NCI-H1092 treated with DMSO at 0.1 percent for 48 hours (cell line): ENCODE results near the gene PEX11A.
A peak's percentile ranks its signal among the peaks of the same experiment; 100 is the strongest.
"Not testable (repeated sequence)": the region's sequence is repeated elsewhere in the genome, so short reads cannot be mapped to it uniquely, and the experiment has no call there.

ENCODE experiments used
- DNase-seq: peaks from one replicate; lab custom pipeline; 2025; lab: John Stamatoyannopoulos, UW

Gene PEX11A, protein sequence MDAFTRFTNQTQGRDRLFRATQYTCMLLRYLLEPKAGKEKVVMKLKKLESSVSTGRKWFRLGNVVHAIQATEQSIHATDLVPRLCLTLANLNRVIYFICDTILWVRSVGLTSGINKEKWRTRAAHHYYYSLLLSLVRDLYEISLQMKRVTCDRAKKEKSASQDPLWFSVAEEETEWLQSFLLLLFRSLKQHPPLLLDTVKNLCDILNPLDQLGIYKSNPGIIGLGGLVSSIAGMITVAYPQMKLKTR

DNA sequence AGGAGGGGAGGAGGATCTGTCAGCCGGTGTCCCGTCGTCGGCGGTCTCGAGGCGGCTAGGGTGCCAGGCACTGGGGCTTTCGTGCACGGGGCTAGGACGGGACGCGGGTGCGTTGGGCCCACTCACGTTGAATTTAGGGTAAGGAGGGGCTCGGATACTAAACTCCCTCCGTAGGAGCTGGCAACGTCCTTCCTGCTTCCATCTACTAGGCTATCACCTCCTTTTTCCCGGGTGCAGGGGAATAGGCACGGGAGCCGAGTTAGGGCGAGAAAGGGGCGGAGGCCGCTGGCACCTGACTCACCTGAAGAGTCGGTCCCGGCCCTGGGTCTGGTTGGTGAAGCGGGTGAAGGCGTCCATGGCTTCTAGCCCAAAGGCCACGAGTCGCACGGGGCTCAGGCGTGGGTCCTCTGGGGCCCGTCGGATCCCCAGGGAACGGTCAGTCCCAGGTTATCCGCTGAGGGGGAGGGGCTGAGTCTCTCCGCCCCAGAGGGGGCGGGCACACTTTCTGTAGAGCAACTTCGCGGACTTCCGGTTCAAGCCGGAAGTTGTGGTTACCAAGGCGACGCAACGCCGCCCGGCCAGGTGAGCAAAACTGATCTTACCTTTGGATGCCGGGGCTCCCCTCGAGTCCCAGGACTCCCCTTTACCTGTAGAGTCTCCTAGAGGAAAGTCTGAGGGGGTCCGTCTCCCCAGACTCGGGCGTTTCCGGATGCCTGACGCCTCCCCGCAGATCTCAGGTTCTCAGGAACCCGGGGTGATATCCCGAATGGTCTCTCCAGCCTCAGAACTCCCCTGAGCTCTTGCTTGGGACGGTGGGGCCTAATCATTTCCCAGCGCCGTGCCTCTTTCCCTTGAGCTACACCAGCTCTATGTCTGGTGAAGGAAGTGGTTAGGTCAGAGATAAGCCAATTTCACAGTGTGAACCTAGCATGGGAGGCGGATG, at the start of gene PEX11A, which contains the start of gene WDR93:
TSS of gene PEX11A (minus strand) at position 479 of the 943 bp plus-strand sequence. CDS start at position 357, 122 bp downstream.
TSS of gene WDR93 (plus strand) at position 536 of the 943 bp plus-strand sequence. CDS start 10,936 bp downstream, outside the sequence.
- peak; percentile 60 for DNase-seq

DNA sequence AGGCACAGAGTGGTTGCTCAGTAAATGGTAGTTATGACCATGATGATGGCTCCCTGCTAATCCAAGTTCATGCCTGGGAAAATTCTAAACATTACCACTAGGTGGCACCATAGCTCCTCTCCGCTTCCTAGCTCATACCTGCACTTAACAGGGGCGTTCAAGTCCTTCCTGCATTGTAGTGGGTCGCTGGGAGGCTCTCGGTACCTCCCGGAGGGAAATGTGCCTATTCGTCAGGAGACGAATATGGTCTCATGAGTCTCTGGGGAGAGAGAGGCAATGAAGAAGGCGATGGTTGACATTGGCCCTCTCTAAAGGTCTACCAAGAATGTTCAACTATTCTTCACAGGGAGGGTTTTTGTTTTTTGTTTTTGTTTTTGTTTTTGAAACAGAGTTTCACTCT, 49.6 kb upstream of the PEX11A start:
- peak; percentile 73 for DNase-seq

DNA sequence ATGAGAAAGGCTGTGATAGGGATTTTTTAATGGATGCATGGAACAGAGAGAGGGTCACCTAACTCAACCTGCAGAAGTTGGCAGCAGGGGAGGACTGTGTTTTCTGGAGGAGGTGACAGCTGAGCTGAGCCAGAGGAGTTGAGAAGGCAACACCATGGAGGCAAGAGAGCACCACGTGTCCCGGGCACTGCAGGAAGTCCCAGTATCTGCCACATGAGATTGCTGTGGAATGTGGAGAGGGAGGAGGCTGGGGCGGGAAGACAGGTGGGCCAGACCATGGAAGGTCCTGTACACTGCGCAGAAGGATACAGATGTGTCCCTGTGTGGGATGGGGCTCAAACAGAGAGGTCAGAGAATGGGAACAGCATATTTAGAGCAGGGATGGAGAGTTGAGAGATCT, 45.2 kb upstream of the PEX11A start:
- DNase-seq, result no peak

DNA sequence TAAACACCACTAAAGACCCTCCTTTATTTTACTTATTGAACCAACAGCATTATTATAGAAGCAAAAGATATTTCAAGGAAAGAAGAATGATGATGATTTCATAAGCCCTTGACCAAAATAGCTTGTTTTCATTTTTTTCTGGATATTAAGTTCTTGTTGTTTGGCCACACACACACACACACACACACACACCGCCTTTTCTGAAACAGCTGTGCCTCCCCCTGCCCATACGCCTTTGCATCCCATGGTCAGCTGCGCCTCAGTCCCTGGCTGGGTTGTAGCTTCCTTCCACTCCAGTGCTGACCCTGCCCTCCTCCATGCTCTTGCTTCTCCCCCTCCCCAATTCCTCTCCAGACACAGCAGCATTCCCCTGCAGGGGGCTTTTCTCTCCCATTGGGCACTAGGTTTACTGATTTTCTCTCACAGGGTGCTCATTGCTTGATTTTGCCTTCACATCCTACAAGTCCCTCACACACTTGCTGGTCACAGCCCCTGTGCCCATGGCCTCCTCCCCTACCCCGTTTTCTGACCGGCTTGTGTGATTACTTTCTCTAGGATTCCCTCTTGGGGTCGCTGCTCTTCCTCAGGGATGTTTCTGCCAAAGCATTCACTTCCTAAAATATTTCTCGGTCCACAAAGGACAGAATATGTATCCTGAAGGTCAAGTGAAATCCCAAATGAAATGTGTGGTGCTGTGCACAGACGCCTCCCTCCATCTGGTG, 42.1 kb upstream of the PEX11A start:
- no peak for DNase-seq

DNA sequence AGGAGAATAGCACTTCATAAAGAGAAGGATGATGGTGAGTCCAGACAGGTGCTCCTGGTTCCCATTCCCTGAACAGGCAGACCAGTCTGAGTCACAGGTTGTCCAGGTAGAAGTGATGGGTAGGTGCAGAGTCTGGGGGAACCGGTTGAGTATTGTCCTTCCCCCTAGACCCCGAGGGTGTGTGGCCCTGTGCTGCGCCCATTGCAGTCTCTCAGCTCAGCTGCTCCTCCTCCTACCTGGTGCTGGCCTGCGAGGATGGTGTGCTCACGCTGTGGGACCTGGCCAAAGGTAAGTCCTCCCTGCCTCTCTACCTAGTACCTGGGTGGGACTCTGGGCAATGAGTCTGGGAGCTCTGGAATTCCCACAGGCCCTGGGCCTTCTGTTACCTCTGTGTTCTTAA, 40.7 kb upstream of the PEX11A start:
- DNase-seq, result no peak

DNA sequence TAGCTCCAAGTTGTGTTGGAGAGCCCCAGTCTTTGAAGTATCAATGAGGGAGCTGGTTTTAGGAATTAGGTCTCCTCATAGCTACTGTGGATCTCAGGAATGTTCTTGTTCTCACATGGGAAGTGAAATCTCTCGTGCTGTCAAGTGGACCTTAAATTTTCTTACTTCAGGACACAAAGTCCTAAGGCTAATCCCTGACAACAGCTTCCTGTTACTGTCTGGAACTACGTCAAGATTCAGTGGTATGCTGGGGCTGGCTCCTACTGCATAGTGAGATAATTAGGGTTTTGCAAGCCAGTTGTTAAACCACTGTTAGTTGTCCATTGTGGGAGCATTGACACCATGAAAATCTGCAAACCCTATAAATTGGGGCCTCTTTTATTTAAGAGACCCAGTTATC, 37.7 kb upstream of the PEX11A start:
- DNase-seq, result no peak

DNA sequence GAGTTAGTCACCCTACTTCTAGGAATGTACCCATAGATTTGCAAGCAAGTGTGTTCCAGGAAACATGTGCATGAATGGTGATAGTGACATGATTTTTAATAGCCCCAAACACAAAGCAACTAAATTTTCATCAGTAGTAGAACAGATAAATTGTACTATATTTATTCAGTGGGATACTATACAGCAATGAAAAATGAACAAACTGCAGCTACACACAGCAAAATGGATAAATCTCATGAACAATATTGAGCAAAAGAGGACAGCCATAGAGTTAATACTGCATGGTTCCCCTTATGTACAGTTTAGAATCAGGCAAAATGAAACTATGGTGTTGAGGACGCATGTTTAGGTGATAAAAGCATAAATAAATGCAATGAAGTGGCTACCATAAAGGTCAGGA, 34.5 kb upstream of the PEX11A start:
- DNase-seq, result no peak

DNA sequence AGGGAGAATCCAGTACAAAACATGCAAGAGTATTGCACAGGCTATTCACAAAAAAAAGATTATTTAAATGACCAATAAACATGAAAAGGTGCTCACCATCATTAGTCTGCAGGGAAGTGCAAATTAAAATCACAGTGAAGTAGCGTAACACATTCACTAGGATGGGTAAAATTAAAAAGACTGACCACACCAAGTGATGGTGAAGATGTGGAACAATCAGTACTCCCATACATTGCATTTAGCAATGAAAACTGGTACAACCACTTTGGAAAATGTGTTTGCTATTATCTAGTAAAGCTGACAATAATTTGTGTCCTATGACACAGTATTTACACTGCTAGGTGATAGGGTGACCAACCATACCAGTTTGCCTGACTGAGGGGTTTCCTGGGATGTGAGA, 34.1 kb upstream of the PEX11A start:
- DNase-seq, result no peak

DNA sequence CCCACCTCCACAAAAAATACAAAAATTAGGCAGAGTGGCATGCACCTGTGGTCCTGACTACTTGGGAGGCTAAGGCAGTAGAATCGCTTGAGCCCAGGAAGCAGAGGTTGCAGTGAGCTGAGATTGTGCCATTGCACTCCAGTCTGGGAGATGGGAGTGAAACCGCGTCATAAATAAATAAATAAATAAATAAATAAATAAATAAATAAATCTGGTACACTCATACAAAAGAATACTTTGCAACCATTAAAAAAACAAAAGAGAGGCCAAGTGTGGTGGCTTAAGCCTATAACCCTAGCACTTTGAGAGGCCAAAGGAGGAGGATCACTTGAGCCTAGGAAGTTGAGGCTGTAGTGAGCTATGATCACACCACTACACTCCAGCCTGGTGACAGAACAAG, 32.5 kb upstream of the PEX11A start:
- DNase-seq, result no peak

DNA sequence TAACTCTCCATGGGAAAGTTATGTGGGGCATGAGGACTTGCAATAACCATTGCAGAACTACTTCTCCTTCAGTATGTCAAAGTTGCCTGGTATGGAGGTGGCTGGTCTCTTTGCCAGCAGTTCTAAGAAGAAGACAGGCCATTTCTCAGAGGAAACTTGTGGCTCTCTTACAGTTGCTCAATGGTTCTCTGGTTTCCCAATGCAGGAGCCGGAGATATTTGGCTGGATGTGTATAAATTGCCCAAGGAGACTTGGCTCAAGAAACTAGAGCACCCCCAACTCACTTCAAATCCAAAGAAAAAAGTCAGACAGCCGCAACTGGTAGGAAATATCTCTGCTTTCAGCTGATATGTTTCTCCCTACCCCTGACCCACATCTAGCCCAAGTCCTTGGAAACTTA, 24.2 kb upstream of the PEX11A start:
- no peak for DNase-seq

DNA sequence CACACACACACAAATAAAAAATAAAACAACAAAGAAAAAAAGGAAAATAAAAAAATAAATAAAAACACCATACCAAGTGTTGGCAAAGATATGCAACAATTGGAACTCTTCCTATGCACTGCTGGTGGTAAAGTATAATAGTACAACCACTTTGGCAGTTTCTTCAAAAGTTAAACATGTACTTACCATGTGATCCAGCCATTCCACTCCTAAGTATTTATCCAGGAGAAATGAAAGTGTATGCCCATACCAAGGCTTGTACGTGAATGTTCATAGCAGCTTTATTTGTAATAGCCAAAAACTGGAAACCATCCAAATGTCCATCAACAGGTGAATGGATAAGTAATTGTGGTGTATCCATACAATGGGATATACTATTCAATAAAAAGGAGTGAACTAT, 17.0 kb upstream of the PEX11A start:
- no peak for DNase-seq

DNA sequence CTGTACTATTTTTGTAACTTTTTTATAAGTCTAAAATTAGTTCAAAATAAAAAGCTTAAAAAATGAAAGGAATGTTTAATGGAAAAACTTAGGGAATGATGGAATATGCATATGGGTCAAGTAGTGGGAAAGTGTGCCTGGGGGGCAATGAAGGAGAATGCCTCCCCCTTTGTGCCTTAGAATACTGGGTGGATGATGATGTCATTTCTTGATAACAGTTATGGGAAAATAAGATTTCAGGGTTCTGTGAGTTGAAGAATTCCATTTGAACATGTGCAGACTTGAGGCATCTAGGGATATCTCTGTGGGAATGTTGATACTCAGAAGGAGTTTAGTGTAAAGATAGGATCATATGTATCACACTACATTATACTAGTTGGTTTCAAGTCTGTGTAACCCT, 13.9 kb upstream of the PEX11A start:
- DNase-seq, result no peak

DNA sequence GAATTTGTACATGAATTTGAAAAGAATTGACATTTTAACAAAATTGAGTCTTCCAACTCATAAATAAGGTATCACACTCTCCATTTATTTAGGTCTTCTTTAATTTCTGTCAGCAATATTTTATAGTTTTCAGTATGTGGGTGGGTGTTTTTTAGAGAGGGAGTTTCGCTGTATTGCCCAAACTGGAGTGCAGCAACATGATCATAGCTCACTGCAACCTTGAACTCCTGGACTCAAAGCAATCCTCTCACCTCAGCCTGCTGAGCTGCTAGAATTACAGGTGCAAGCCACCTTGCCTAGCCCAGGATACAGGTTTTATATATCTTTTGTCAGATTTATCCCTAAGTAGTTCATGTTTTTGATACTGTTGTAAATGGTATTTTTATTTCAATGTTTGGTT, 4.6 kb upstream of the PEX11A start:
- no peak for DNase-seq

DNA sequence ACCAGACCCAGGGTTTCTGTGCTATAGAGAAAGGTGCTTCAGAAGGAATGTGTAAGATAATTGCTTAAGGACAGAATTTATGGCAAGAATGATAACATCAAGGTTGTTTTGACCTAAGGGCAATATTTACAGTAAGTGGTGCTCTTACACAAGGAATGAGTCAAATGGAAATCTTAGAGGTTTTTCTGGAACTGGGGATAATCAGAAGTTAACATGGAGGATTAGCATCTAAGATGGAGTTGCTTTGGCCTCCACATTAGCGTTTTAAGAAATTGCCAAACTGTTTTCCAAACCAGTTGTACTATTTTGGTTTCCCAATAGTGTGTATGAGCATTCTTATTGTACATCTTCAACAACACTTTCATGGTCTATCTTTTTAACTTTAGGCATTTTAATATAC, 3.1 kb upstream of the PEX11A start:
- DNase-seq, result no peak

DNA sequence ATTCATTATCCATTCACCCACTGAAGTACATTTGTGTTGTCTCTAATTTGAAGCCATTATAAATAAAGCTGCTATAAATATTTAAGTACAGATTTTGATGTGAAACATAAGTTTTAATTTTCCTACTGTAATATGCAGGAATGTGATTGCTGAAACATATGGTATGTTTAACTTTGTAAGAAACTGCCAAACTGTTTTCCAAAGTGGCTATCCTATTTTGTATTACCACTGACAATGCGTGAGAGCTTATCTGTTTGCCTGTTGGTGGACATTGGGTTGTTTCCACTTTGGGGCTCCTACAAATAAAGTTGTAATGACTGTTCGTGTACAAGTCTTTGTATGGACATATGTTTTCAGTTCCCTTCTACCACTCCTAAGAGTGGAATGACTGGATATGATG, 2.5 kb upstream of the PEX11A start:
- DNase-seq, result no peak

DNA sequence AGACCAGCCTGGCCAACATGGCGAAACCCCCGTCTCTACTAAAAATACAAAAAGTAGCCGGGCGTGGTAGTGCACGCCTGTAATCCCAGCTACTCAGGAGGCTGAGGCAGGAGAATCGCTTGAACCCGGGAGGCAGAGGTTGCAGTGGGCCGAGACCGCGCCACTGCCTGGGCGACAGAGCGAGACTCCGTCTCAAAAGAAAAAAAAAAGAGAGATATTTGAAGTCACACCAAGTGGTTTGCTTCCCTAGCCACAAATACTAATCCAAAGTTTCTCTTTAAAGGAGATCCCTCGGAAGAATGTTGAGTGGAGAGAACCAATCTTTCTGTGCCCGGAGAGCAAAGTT, 651 bp downstream of the PEX11A start:
- DNase-seq, result not testable (repeated sequence)

DNA sequence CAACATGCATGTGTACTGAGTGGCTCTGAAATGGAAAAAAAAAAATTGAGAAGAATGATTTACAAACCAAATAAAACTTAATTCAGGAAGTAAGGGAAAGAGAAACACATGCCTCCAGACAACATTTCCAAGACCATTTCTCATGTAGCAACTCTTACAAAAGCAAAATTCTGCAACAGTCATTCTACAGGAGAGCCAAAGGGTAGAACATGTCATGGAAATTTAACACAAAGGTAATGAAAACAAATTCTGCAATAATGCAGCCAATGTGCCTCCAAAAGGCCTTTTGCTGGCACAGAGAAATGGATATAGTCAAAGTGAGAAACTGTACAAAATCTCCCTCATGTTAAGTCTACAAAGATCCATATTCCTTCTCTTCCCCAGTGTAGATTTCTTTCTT, 4.0 kb downstream of the PEX11A start:
- DNase-seq, result no peak

DNA sequence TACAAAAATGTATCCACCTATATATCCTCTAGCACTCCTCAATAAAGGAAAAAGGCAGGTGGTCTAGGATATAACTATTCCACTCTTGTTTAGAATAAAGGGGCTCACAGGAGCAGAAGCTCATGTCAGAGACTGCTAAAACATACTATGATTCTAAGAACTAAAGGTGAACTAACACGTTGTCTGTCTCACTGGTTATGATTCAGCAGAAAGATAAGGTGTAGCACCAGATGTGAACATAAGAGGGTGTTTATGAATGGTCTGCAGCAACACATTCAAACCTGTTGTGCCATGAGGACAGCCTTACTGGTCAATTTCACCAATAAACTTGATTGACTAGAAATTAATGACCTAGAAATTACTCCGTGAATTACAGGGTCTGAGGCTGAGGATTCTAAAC, 4.6 kb downstream of the PEX11A start:
- no peak for DNase-seq

DNA sequence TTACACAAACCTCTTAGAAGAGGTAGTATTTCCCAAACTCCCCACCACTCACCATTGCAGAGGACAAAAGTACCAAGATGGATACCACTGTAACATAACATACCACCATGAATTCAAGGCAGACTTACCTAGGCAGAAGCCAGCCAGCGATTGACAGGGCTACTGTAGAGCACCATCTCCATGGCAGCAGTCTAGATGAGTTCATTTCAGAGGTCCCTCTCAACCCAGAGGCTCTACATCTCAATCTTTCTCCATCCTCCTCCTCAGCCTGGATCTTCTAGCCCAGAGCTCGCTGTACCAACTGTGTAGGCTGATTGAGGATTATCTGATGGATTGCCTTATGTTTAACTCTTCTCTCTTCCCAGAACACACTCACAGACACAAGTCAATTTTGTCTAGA, 9.4 kb downstream of the PEX11A start:
- no peak for DNase-seq

DNA sequence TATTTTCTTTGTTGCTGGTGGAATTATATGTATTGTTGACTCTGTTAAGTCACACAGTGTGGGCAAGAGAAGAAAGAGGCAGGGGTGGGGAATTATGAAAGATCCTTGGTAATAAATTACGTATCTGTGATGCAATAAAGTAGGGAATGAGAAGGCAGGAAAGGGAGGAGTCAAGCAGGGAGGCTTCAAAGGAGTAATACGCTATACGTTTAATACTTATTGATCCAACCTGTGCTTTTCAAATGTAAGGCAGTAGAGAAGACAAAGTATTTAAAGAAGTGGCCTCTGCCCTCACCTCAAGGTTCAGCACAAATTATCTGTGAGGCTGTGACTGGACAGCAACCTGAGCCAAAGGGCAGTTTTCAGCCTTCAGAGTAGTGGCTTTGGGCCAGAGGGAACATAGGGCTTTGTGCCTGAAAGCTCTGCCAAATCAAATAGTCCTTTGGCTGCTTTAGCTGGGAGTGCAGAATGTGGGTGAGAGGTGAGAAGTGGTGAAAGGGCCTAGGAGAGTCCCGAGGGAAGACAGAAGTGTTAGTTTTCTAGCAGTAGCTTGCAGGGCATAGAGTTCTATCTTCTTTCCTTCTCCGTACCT, 10.2 kb downstream of the PEX11A start:
- peak; percentile 83 for DNase-seq

DNA sequence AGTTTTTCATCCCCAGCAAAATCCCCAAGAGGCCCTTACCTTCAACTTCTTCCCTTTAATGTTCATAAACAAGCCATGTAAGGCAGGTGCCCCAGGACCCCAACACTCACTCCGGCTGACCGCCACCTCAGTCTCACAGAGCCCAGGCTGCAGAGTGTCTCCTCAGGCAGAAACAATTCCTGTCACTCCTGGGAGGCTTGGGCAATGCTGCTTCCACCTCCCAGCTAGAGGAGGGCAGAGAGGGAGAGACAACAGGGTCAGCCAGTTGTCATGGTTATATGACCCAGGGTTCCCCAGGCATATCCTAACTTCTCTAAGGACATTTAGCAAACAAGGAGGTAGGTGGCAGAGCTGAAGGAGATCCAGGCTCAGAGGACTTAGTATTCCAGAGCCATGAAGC, 11.3 kb downstream of the PEX11A start, which contains the start of gene PLIN1:
TSS of gene PLIN1 (minus strand) at position 156 of the 400 bp plus-strand sequence. CDS start 1,878 bp downstream, outside the sequence.
- no peak for DNase-seq

DNA sequence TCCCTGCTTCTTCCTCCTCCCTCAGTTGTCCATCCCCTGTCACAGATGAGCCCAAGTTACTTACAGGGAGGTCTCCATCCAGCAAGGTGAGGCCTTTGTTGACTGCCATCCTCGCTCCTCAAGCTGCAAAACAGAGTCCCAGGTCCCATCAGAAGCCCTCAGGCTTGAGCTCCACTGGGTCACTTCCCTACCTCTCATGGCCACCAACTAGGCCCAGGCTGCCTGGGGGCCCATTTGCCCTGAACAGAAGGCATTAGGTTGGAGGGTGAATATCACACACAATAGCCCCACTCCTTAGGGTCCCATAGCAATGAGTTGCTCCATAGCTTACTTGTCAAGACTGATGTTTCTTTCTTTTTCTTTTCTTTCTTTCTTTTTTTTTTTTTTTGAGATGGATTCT, 13.2 kb downstream of the PEX11A start:
- no peak for DNase-seq
